ENCODE data around the gene USH2A.
A peak's percentile ranks its signal among the peaks of the same experiment; 100 is the strongest.
"Not testable (repeated sequence)": the region's sequence is repeated elsewhere in the genome, so short reads cannot be mapped to it uniquely, and the experiment has no call there.

USH2A gene

DNA sequence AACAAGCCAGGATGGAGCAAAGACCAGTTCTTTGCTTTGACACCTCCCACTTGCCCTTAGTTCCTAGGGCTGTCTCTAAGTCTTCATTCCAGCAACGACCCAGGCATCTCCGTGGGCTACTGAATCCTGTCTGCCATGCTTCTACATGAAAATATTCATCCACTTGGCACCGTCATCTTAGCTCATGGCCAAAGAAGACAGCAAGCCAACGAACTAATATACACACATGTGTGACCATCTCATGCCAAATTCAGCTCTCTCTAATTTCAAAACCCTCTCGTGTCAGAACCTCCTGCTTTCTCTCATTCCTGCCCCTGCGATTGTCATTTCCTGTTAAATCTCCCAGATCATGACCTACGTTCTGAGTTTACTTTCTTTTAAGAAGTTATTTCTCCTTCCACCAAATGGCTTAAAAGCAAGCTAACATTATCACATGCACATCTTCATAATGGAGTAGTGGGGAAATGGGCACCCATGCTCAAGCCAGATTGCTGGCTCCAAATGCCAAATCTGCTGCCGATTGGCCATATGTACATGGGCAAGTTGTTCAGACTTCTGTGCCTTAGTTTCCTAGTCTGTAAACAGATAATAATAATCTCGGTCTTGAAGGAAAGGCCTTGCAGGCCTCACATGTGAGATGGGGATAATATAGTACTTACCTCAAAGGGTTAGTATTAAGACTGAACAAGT is 373.4 kb downstream of the USH2A start:
- no peak for DNase-seq (ENCODE audit: low read depth in 2 of 2)

GRCh38 chr1:216047811-216048572 is 375.3 kb downstream of the USH2A start:
- DNase-seq (ENCODE audit: low read depth in 2 of 2), result no peak

DNA sequence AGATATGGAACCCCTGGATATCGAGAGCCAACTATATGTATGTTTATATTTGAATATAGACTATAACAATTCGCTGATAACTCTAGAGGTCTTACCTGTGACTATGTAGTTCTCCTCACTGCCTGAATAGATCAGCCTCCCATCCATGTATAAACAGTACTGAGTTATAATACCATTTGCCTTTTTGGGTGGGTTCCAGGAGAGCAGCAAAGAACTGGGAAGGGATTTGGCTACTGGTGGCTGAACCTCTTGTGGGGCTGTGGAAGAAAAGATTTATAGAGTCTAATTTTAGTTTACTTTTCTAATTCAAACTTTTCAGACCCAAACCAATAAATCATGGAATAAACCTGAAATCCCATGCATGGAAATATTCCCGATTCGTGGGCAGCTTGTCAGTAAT is 376.9 kb downstream of the USH2A start:
- DNase-seq (ENCODE audit: low read depth in 2 of 2), result no peak

DNA sequence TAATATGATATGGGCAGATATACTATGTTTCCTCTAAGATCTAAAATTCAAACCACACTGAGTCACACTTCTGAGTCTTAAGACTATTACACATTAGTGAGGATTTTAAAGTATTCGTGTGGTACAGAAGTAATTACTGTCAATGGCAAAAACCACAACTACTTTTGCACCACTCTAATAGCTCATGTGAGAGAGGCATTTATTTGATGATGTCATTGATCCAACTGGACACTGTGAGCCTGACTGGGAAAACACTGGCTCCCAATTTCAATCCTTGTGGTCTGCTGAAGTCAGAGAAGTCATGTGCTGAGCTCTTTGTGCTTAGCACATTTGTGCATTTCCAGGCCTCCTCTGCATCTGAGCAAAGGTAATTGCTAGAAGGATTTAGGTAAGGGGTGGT is 377.8 kb downstream of the USH2A start:
- peak; percentile 92 to 93 for DNase-seq (ENCODE audit: low read depth in 2 of 2)

DNA sequence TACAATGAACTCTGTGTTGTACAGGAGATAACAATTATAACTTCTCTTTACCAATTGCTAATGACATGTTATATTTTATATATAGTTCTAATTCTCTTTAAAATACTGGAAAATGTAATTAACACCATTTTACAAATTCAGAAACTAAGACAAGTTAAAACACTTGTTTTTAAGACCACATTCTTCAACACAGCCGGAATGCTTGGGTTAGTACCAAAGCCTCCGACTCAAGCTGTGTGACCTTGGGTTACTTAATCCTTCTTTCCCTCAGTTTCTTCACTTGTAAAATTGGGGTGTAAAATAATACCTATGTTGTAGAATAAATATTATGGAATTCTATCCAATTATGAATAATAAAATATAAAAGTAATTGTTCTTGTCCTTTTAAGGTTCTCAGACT is 378.7 kb downstream of the USH2A start:
- no peak for DNase-seq (ENCODE audit: low read depth in 2 of 2)

DNA sequence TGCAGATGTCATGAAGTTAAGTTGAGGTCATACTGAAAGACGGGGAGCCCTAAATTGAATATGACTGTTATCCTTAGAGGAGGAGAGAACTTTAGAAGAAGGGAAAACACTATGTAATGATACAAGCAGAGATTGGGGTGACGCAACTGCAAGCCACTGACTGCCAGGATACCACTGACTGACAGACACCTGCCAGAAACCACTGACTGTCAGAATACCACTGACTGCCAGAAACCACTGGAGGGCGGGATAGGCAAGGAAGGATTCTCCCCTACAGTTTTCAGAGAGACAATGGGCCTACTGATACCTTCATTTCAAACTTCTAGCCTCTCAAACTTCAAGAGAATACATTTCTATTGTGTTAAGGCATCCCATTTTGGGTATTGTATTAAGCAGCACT is 388.7 kb downstream of the USH2A start:
- no peak for DNase-seq (ENCODE audit: low read depth in 2 of 2)

GRCh38 chr1:216032961-216033614 is 390.2 kb downstream of the USH2A start:
- no peak for DNase-seq (ENCODE audit: low read depth in 2 of 2)

DNA sequence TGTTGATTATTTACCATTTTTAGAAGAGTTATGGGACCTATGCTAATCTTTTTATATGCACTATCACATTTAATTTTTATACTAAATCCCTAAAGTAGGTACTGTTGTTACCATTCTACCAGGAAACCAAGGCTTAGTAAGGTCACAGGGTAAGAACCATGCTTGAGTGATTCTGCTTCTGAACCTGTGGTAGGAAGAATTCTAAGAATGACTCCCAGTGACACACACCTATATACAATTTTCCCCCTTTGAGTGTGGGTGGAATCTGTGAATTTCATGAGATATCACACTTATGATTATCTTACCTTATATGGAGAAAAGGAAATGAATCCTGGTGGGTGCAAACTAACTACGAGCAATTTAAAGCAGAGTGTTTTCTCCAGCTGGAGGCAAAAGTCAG is 391.0 kb downstream of the USH2A start:
- no peak for DNase-seq (ENCODE audit: low read depth in 2 of 2)

- no peak for DNase-seq (ENCODE audit: low read depth in 2 of 2)
Observed at GRCh38 chr1:216028631-216029030, 394.6 kb downstream of the USH2A start.

DNA sequence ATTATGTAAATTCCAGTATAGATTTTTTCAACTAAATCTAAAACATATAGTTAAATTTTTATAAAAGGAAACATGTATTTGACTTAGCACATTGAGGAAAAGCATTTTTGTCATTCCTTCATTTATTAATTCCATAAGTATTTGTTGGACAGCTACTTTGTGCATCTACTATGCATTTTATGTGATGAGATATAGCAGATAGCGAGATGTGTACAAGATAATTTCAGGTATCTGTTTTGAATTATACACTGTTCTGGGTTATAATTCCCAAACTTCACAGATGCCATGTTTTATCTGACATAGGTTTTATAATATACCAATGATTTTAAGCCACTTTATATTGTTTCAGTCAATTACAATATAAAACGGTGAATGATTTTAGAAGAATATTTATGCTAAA is 398.7 kb downstream of the USH2A start:
- no peak for DNase-seq (ENCODE audit: low read depth in 2 of 2)

- DNase-seq (ENCODE audit: low read depth in 2 of 2), result no peak
Observed at GRCh38 chr1:216020743-216021345, 402.4 kb downstream of the USH2A start.

DNA sequence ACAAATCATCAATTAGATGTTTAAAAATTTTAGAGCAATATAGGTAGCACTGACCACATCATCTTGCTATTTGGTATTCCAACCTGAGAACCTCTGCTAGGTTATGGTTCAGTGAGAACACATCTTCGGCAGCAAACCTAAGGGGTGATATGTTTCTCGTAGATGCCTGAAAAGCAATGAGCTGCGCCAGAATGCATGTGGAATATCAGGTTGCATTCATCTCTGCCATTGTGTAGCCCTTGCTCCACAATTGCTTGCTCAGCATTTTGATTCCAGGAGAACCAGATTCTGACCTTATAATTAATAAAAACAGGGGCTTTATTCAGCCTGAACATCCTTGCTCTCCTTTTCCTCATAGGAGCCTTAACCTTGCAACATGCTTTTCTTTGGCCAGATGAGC is 408.1 kb downstream of the USH2A start:
- no peak for DNase-seq (ENCODE audit: low read depth in 2 of 2)

DNA sequence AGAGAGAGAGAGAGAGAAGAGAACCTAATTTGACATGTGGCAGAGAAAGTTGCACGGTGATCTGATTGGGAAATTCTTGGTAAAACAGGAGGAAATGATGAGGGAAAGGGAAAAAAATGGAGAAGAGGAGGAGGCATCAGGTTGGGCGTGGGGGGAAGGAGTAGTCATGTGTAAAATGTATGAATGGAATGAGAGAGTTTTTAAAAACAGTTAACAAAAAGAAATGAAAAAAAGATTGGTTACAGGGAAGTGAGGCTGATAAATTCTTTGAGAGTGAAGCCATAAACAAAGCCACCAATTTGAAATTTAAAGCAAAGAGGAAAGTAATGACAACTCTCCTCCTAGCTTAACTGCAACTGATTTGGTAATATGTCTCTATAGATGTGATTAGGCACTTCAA is 409.2 kb downstream of the USH2A start:
- no peak for DNase-seq (ENCODE audit: low read depth in 2 of 2)

DNA sequence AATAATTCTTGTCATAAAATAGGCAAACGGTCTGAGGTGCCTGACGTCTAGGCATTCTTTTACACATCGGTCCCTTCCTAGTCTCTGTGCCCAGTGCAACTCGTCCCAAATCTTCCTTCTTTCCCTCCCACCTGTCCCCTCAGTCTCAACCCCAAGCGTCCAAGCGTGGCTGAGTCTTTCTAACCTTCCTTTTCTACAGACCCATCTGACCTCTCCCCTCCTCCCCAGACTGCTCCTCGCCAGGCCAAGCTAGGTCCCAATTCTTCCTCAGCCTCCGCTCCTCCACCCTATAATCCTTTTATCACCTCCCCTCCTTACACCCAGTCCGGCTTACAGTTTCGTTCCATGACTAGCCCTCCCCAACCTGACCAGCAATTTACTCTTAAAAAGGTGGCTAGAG is 413.8 kb downstream of the USH2A start:
- DNase-seq (ENCODE audit: low read depth in 2 of 2), result not testable (repeated sequence)

GRCh38 chr1:216005916-216006315 is 417.3 kb downstream of the USH2A start:
- DNase-seq (ENCODE audit: low read depth in 2 of 2), result no peak

DNA sequence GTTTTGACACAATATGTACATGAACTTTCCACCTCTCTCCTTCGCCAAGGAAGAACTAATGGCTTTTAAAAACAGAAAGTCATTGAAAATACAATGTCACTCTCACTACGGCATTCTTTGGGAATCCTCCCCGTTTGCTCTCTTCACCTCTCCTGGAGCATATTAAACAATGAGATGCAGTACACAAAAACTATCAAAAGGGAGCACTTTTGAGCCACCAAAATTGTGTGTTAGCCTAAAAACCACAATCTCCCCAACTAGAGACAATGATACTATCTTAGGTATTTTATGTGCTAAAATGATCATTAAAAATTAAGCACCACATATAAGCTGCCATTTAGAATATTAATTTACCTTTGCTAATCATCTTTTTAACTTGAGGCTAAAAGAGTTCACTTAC is 430.6 kb downstream of the USH2A start:
- peak in 1 of 2 experiments; percentile 34 for DNase-seq (ENCODE audit: low read depth in 2 of 2)

GRCh38 chr1:215987092-215987875 is 436.0 kb downstream of the USH2A start:
- peak; percentile 47 to 49 for DNase-seq (ENCODE audit: low read depth in 2 of 2)

- peak; percentile 44 to 47 for DNase-seq (ENCODE audit: low read depth in 2 of 2)
Observed at GRCh38 chr1:215986401-215986800, 436.8 kb downstream of the USH2A start.

- DNase-seq (ENCODE audit: low read depth in 2 of 2), result no peak
Observed at GRCh38 chr1:215983680-215984079, 439.6 kb downstream of the USH2A start.

GRCh38 chr1:215971793-215972441 is 451.3 kb downstream of the USH2A start:
- DNase-seq (ENCODE audit: low read depth in 2 of 2), result no peak

DNA sequence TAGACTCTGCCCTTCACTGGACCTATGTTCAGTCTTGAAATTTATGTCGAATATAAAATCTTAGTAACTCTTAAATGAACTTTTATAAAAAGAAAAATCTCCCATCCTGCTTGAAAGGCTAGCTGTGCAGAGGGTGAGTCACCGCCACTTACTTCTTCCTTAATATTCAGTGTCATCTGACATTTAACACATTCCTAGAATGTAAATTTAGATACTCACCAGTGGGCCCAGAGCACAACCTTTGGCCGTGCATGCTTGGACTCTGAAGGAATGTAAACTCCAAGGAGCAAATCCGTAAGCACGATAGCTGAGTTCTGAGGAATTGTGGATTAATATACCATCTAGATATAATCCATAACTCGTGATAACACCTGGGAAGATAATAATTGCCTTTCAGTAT is 452.8 kb downstream of the USH2A start:
- no peak for DNase-seq (ENCODE audit: low read depth in 2 of 2)

All from fibroblast of skin of left quadriceps (primary cell).